PC-3 (cell line): ENCODE data around the gene RET.

Source experiments
- CTCF ChIP-seq: fragments of 300-600 bp; sonication (generic); conservative IDR thresholded peaks from 2 replicates; pipeline ENCODE4 v1.5.1; 2017; ENCODE audit warnings: antibody characterized with exemption, low read depth, mild to moderate bottlenecking, low read length
- EZH2 ChIP-seq: fragments of 300-600 bp; sonication (generic); IDR thresholded peaks from one replicate; pipeline ENCODE4 v1.6.1; 2017; ENCODE audit warnings: antibody characterized with exemption, mild to moderate bottlenecking, low read length; ENCODE audit not compliant: unreplicated experiment

DNA sequence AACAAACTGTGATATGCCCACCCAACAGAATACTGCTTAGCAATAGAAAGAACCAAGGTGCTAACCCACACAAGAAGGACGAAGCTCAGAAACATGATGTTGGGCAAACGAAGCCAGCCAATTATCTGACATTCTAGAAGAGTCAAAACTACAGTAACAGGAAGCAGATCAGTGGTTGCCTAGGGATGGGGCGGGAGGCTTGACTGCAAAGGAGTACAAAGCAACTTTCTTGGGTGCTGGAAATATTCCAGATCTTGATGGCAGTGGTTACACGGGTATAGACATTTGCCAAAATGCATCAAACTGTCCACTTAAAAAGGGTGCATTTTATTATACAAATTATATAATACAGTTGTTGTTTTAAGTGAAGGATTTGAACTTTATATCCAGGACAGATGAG is 41.1 kb upstream of the RET start:
- TF ChIP-seq EZH2 (no peak), CTCF (no peak)
